HepG2 (cell line): ENCODE measurements around the gene CAD. TPM values are rescaled to one million over a fixed set of nuclear protein-coding genes. Genes with fewer than 3 reads are reported as not detected.

Experiments used
- IKZF1 ChIP-seq: fragments of 450-650 bp; IDR thresholded peaks from 2 replicates; pipeline ENCODE4 v1.7.1; 2016
- MATR3 ChIP-seq: sonication (generic); formaldehyde crosslinking; IDR thresholded peaks from 2 replicates; pipeline ENCODE4 v1.4.0; 2020; ENCODE audit warnings: missing genetic modification reagents
- MEIS2 ChIP-seq: sonication (generic); formaldehyde crosslinking; IDR thresholded peaks from 2 replicates; pipeline ENCODE4 v1.9.0; 2021; ENCODE audit warnings: mild to moderate bottlenecking, missing genetic modification reagents
- NFIC ChIP-seq: IDR thresholded peaks from 2 replicates; pipeline ENCODE4 v1.6.1; 2012; ENCODE audit warnings: mild to moderate bottlenecking, low read length, inconsistent platforms
- NR2F2 ChIP-seq: IDR thresholded peaks from 2 replicates; pipeline ENCODE4 v1.6.1; 2012; ENCODE audit warnings: low read depth, inconsistent platforms, borderline replicate concordance
- RFXANK ChIP-seq: IDR thresholded peaks from 2 replicates; pipeline ENCODE4 v1.6.1; 2016
- RORA ChIP-seq: sonication (generic); formaldehyde crosslinking; IDR thresholded peaks from 2 replicates; pipeline ENCODE4 v1.5.0; 2020; ENCODE audit warnings: mild to moderate bottlenecking, missing genetic modification reagents, moderate library complexity
- TAF15 ChIP-seq: fragments of 200-400 bp; formaldehyde crosslinking; IDR thresholded peaks from one replicate; pipeline ENCODE4 v1.6.1; 2018; ENCODE audit warnings: mild to moderate bottlenecking, low read depth, low read length; ENCODE audit not compliant: poor library complexity, severe bottlenecking
- TARDBP ChIP-seq: sonication (generic); formaldehyde crosslinking; IDR thresholded peaks from 2 replicates; pipeline ENCODE4 v1.8.0; 2022; ENCODE audit warnings: mild to moderate bottlenecking, missing genetic modification reagents
- ZNF136 ChIP-seq: sonication (generic); formaldehyde crosslinking; IDR thresholded peaks from 2 replicates; pipeline ENCODE4 v1.8.1; 2022; ENCODE audit warnings: low read depth, mild to moderate bottlenecking, moderate library complexity, missing genetic modification reagents
- ZNF274 ChIP-seq: sonication (generic); formaldehyde crosslinking; IDR thresholded peaks from 2 replicates; pipeline ENCODE4 v1.5.1; 2020; ENCODE audit warnings: mild to moderate bottlenecking, missing genetic modification reagents
- ZNF317 ChIP-seq: sonication (generic); formaldehyde crosslinking; IDR thresholded peaks from 2 replicates; pipeline ENCODE4 v1.5.0; 2020; ENCODE audit warnings: mild to moderate bottlenecking, missing genetic modification reagents
- ZNF331 ChIP-seq: sonication (generic); formaldehyde crosslinking; IDR thresholded peaks from 2 replicates; pipeline ENCODE4 v1.4.0; 2020; ENCODE audit warnings: missing genetic modification reagents
- ZNF460 ChIP-seq: sonication (generic); formaldehyde crosslinking; IDR thresholded peaks from 2 replicates; pipeline ENCODE4 v1.5.1; 2020; ENCODE audit warnings: missing genetic modification reagents, mild to moderate bottlenecking, borderline replicate concordance
- ZNF501 ChIP-seq: sonication (generic); formaldehyde crosslinking; IDR thresholded peaks from 2 replicates; pipeline ENCODE4 v1.5.1; 2020; ENCODE audit warnings: mild to moderate bottlenecking, moderate library complexity, missing genetic modification reagents
- ZNF563 ChIP-seq: sonication (generic); formaldehyde crosslinking; IDR thresholded peaks from 2 replicates; pipeline ENCODE4 v1.8.0; 2022; ENCODE audit warnings: mild to moderate bottlenecking, moderate library complexity, missing genetic modification reagents
- ZSCAN25 ChIP-seq: sonication (generic); formaldehyde crosslinking; IDR thresholded peaks from 2 replicates; pipeline ENCODE4 v1.8.0; 2022; ENCODE audit warnings: mild to moderate bottlenecking, missing genetic modification reagents
- ZSCAN9 ChIP-seq: IDR thresholded peaks from 2 replicates; pipeline ENCODE4 v1.6.1; 2016; ENCODE audit warnings: borderline replicate concordance
- polyA plus RNA-seq, 8 experiments: library from polyadenylated mRNA; depleted of rRNA in 3 of 8; stranded (reverse) in 7 of 8; unstranded in 1 of 8; fragments of >200 nt; fragmentation: Illumina TruSeq in 4 of 8; extraction: Trizol in 4 of 8; gene quantifications; 2 replicates each; pipeline versions ENCODE4 v1.2.1 to v1.2.3, GENCODE V29; 2011 to 2016; ENCODE audit warnings: low read depth in 4 of 8, missing spikeins in 1 of 8, mixed read lengths in 1 of 8; ENCODE audit not compliant: insufficient read depth in 1 of 8
- total RNA-seq, 5 experiments: library from RNA; depleted of rRNA; stranded (reverse); fragments of >200 nt; fragmentation: Illumina TruSeq; extraction: Trizol; gene quantifications; 2 replicates each; pipeline ENCODE4 v1.2.3, GENCODE V29; 2016; ENCODE audit warnings: low read depth in 1 of 5
- TF ChIP-seq, protein P1 (sequence below), 2 experiments: fragments of 450-650 bp in 1 of 2; sonication (generic) in 1 of 2; formaldehyde crosslinking; IDR thresholded peaks; 2 replicates each; pipeline versions ENCODE4 v1.5.0 to v1.8.0; 2020 to 2022; ENCODE audit warnings: mild to moderate bottlenecking in 1 of 2, missing genetic modification reagents in 1 of 2
- TF ChIP-seq, protein P2 (sequence below): sonication (generic); formaldehyde crosslinking; IDR thresholded peaks from 2 replicates; pipeline ENCODE4 v1.5.1; 2020; ENCODE audit warnings: missing genetic modification reagents, mild to moderate bottlenecking, borderline replicate concordance
- TF ChIP-seq, protein P3 (sequence below): sonication (generic); formaldehyde crosslinking; IDR thresholded peaks from 2 replicates; pipeline ENCODE4 v1.4.0; 2020; ENCODE audit warnings: missing genetic modification reagents, borderline replicate concordance
- TF ChIP-seq, protein P4 (sequence below): IDR thresholded peaks from 2 replicates; pipeline ENCODE4 v1.6.1; 2012; ENCODE audit warnings: low read depth, low read length, improper control_type of control experiment

Gene CAD
- total and polyA plus RNA-seq, 2 of the 13 experiments (the other 11 are each of a cell fraction or from before 2014, with no cell fraction given): 21.7 to 37.0 TPM

DNA sequence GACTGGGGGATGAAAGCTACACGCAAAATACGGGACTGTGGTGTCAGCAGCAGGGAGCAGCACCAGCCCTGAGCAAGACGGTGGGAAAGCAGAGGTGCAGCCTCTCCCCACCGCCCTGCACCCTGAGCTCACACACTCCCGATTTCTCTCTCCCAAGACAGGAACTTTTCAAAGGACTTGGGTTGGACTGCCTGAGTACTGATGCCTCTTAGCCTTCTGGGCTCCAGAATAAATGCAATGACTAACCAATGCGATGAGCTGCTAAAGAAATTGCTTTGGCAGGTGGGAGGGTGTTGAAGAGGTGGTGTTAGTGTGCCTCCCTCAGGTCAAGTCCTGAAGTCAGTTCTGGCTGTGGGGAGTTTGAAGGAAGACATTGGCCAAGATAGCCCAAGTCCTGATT, 74.7 kb downstream of the CAD start (continued):
- no peak for TF ChIP-seq RORA (CRISPR knock-in tag)
- TF ChIP-seq TAF15: no peak
- TF ChIP-seq NR2F2: no peak
- TF ChIP-seq, protein P1, sequence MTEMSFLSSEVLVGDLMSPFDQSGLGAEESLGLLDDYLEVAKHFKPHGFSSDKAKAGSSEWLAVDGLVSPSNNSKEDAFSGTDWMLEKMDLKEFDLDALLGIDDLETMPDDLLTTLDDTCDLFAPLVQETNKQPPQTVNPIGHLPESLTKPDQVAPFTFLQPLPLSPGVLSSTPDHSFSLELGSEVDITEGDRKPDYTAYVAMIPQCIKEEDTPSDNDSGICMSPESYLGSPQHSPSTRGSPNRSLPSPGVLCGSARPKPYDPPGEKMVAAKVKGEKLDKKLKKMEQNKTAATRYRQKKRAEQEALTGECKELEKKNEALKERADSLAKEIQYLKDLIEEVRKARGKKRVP (CRISPR knock-in tag; IDR thresholded peaks at IDR 0.05): no peak
- TF ChIP-seq MEIS2 (CRISPR knock-in tag): no peak
- TF ChIP-seq ZNF274 (CRISPR knock-in tag): peak; percentile 64; the same call in 1 of the 2 replicates
- no peak for TF ChIP-seq ZSCAN9 (CRISPR knock-in tag)
- no peak for TF ChIP-seq ZNF501 (CRISPR knock-in tag)
- no peak for TF ChIP-seq IKZF1
- TF ChIP-seq TARDBP (CRISPR knock-in tag): no peak
- TF ChIP-seq, protein P2, sequence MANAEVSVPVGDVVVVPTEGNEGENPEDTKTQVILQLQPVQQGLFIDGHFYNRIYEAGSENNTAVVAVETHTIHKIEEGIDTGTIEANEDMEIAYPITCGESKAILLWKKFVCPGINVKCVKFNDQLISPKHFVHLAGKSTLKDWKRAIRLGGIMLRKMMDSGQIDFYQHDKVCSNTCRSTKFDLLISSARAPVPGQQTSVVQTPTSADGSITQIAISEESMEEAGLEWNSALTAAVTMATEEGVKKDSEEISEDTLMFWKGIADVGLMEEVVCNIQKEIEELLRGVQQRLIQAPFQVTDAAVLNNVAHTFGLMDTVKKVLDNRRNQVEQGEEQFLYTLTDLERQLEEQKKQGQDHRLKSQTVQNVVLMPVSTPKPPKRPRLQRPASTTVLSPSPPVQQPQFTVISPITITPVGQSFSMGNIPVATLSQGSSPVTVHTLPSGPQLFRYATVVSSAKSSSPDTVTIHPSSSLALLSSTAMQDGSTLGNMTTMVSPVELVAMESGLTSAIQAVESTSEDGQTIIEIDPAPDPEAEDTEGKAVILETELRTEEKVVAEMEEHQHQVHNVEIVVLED (CRISPR knock-in tag): no peak
- no peak for TF ChIP-seq ZNF460 (CRISPR knock-in tag)
- no peak for TF ChIP-seq ZNF317 (CRISPR knock-in tag)
- 0 out of 2 replicates have a peak, but pooled peaks have one; percentile 49 for TF ChIP-seq ZNF136 (CRISPR knock-in tag)
- TF ChIP-seq, protein P3, sequence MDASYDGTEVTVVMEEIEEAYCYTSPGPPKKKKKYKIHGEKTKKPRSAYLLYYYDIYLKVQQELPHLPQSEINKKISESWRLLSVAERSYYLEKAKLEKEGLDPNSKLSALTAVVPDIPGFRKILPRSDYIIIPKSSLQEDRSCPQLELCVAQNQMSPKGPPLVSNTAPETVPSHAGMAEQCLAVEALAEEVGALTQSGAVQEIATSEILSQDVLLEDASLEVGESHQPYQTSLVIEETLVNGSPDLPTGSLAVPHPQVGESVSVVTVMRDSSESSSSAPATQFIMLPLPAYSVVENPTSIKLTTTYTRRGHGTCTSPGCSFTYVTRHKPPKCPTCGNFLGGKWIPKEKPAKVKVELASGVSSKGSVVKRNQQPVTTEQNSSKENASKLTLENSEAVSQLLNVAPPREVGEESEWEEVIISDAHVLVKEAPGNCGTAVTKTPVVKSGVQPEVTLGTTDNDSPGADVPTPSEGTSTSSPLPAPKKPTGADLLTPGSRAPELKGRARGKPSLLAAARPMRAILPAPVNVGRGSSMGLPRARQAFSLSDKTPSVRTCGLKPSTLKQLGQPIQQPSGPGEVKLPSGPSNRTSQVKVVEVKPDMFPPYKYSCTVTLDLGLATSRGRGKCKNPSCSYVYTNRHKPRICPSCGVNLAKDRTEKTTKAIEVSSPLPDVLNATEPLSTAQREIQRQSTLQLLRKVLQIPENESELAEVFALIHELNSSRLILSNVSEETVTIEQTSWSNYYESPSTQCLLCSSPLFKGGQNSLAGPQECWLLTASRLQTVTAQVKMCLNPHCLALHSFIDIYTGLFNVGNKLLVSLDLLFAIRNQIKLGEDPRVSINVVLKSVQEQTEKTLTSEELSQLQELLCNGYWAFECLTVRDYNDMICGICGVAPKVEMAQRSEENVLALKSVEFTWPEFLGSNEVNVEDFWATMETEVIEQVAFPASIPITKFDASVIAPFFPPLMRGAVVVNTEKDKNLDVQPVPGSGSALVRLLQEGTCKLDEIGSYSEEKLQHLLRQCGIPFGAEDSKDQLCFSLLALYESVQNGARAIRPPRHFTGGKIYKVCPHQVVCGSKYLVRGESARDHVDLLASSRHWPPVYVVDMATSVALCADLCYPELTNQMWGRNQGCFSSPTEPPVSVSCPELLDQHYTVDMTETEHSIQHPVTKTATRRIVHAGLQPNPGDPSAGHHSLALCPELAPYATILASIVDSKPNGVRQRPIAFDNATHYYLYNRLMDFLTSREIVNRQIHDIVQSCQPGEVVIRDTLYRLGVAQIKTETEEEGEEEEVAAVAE (CRISPR knock-in tag): no peak
- TF ChIP-seq RFXANK (CRISPR knock-in tag): no peak
- TF ChIP-seq ZNF331: no peak
- TF ChIP-seq ZSCAN25 (CRISPR knock-in tag): peak; percentile 88
- TF ChIP-seq NFIC: no peak
- TF ChIP-seq ZNF563 (CRISPR knock-in tag): no peak
- TF ChIP-seq, protein P4, sequence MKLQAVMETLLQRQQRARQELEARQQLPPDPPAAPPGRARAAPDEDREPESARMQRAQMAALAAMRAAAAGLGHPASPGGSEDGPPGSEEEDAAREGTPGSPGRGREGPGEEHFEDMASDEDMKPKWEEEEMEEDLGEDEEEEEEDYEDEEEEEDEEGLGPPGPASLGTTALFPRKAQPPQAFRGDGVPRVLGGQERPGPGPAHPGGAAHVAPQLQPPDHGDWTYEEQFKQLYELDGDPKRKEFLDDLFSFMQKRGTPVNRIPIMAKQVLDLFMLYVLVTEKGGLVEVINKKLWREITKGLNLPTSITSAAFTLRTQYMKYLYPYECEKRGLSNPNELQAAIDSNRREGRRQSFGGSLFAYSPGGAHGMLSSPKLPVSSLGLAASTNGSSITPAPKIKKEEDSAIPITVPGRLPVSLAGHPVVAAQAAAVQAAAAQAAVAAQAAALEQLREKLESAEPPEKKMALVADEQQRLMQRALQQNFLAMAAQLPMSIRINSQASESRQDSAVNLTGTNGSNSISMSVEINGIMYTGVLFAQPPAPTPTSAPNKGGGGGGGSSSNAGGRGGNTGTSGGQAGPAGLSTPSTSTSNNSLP: no peak
- TF ChIP-seq MATR3 (CRISPR knock-in tag): no peak
